K562 (cell line): ENCODE data around the gene C2CD2L. TPM values are rescaled to one million over a fixed set of nuclear protein-coding genes. Genes with fewer than 3 reads are reported as not detected.
A peak's percentile ranks its signal among the peaks of the same experiment; 100 is the strongest.

ENCODE experiments used
- ATAC-seq: fragments of 200-7000 bp; cut with Tn5 transposase; 3 replicates; pipeline ENCODE4 v1.9.1; 2020; ENCODE audit warnings: moderate library complexity
- BruUV-seq: library from RNA; stranded (reverse); fragments of 400-500 nt; replicated peaks from 2 replicates; lab custom pipeline; 2021; lab: Mats Ljungman, UMichigan
- CTCF ChIA-PET: fragments of 300-600 bp; formaldehyde crosslinking; extraction: SDS; loops from one replicate; lab custom pipeline; 2021; ENCODE audit warnings: low intra/inter-chr PET ratio; lab: Yijun Ruan, JAX
- POLR2A ChIA-PET: fragments of 300-600, 350-650 bp; sonication (Branson Sonifier 250); formaldehyde crosslinking; extraction: SDS; loops from one replicate; lab custom pipeline; 2021; ENCODE audit warnings: antibody characterized with exemption, inconsistent platforms; lab: Yijun Ruan, JAX
- DNase-seq, 4 experiments: peaks; one replicate each; pipeline versions ENCODE4 v3.0.0 to v3.0.0-alpha.2; 2011 to 2018; ENCODE audit warnings: low spot score in 3 of 4, mixed read lengths in 3 of 4; ENCODE audit errors: extremely low read depth in 1 of 4
- FAIRE-seq: peaks from 2 replicates; lab custom pipeline; 2011; peaks lifted over from hg19 to GRCh38; lab: Jason Lieb, UNC
- H2AFZ ChIP-seq: 2 replicates; pipeline ENCODE4 v1.6.0; 2011; ENCODE audit warnings: low read depth, low read length, control low read depth, inconsistent platforms
- H3K27ac ChIP-seq: fragments of 200-600 bp; 3 replicates; pipeline ENCODE4 v1.8.0; 2011; ENCODE audit warnings: low read depth, mild to moderate bottlenecking, control low read depth, inconsistent platforms, low read length, moderate library complexity, mixed read lengths; ENCODE audit errors: extremely low read depth
- H3K27me3 ChIP-seq, 2 experiments: fragments of 300-600 bp in 1 of 2; 2 replicates in 1 of 2; 3 replicates in 1 of 2; pipeline versions ENCODE4 v1.6.0 to v1.8.0; 2011; ENCODE audit warnings: inconsistent platforms in 2 of 2, low read length in 2 of 2, mild to moderate bottlenecking in 1 of 2, mixed read lengths in 1 of 2, moderate library complexity in 1 of 2; ENCODE audit not compliant: control insufficient read depth in 2 of 2, insufficient read depth in 2 of 2
- H3K36me3 ChIP-seq: fragments of 300-600 bp; 3 replicates; pipeline ENCODE4 v1.8.0; 2011; ENCODE audit warnings: mild to moderate bottlenecking, low read length, inconsistent platforms; ENCODE audit not compliant: control insufficient read depth, insufficient read depth
- H3K4me1 ChIP-seq, 2 experiments: fragments of 200-600 bp in 1 of 2; replicated peaks in 1 of 2; 2 replicates in 1 of 2; 3 replicates in 1 of 2; pipeline versions ENCODE4 v1.5.1 to v1.8.0; 2011; ENCODE audit warnings: inconsistent platforms in 2 of 2, low read length in 2 of 2, mild to moderate bottlenecking in 1 of 2, mixed read lengths in 1 of 2, moderate library complexity in 1 of 2; ENCODE audit not compliant: control insufficient read depth in 2 of 2, insufficient read depth in 2 of 2
- H3K4me2 ChIP-seq: 2 replicates; pipeline ENCODE4 v1.6.1; 2011; ENCODE audit warnings: low read length, control low read depth, inconsistent platforms, mixed read lengths; ENCODE audit not compliant: insufficient read depth
- H3K4me3 ChIP-seq: fragments of 200-600 bp; sonication (generic), shearing (Covaris generic); 2 replicates; pipeline ENCODE4 v1.5.1; 2016; ENCODE audit warnings: control low read depth, inconsistent platforms
- H3K79me2 ChIP-seq: fragments of 200-600 bp; 3 replicates; pipeline ENCODE4 v1.8.0; 2011; ENCODE audit warnings: low read length, inconsistent platforms; ENCODE audit not compliant: control insufficient read depth, insufficient read depth
- H3K9ac ChIP-seq, 2 experiments: 2 replicates each; pipeline versions ENCODE4 v1.6.0 to v1.6.1; 2011; ENCODE audit warnings: low read depth in 2 of 2, low read length in 2 of 2, control low read depth in 1 of 2, inconsistent platforms in 1 of 2, mild to moderate bottlenecking in 1 of 2, mixed read lengths in 1 of 2; ENCODE audit not compliant: insufficient read depth in 1 of 2
- H3K9me1 ChIP-seq: one replicate; pipeline ENCODE4 v1.6.0; 2011; ENCODE audit warnings: inconsistent platforms, mild to moderate bottlenecking, low read length, moderate library complexity; ENCODE audit not compliant: control insufficient read depth, insufficient read depth
- H3K9me3 ChIP-seq: replicated peaks from 2 replicates; pipeline ENCODE4 v1.5.1; 2011; ENCODE audit warnings: low read depth, low read length, inconsistent platforms; ENCODE audit not compliant: control insufficient read depth, insufficient read depth
- H4K20me1 ChIP-seq: replicated peaks from 2 replicates; pipeline ENCODE4 v1.6.1; 2011; ENCODE audit warnings: low read length, inconsistent platforms, mixed read lengths; ENCODE audit not compliant: control insufficient read depth, insufficient read depth
- CTCFL ChIP-seq: IDR thresholded peaks from 2 replicates; pipeline ENCODE4 v1.6.1; 2011; ENCODE audit warnings: borderline replicate concordance, low read depth, mild to moderate bottlenecking, moderate library complexity, low read length; ENCODE audit not compliant: insufficient read depth, poor library complexity, severe bottlenecking
- FOXP4 ChIP-seq: sonication (generic); formaldehyde crosslinking; IDR thresholded peaks from 2 replicates; pipeline ENCODE4 v1.8.0; 2022; ENCODE audit warnings: mild to moderate bottlenecking, missing genetic modification reagents, borderline replicate concordance
- NR2C1 ChIP-seq, 2 experiments: fragments of 450-650 bp; IDR thresholded peaks; 2 replicates each; pipeline ENCODE4 v1.6.1; 2017; ENCODE audit warnings: mild to moderate bottlenecking in 2 of 2, antibody characterized with exemption in 1 of 2, inconsistent platforms in 1 of 2, missing compliant biosample characterization in 1 of 2, missing genetic modification characterization in 1 of 2
- YY1 ChIP-seq, 3 experiments: IDR thresholded peaks; 2 replicates each; pipeline ENCODE4 v1.6.1; 2011; ENCODE audit warnings: low read length in 2 of 3, mild to moderate bottlenecking in 2 of 3, moderate library complexity in 2 of 3, borderline replicate concordance in 1 of 3, control low read depth in 1 of 3, low read depth in 1 of 3; ENCODE audit not compliant: insufficient read depth in 3 of 3, insufficient replicate concordance in 2 of 3, control insufficient read depth in 1 of 3, insufficient read length in 1 of 3; ENCODE audit errors: extremely low read depth in 1 of 3
- WGBS: fragments of 100-300 bp; shearing (Covaris generic); methylation state at CpG from one replicate; pipeline ENCODE4 v1.1.6; 2016; ENCODE audit warnings: low coverage, mixed read lengths; ENCODE audit not compliant: insufficient coverage; ENCODE audit errors: missing lambda C conversion rate; 5-methylcytosine and 5-hydroxymethylcytosine counted together
- in situ Hi-C: fragments of 300-500 bp; cut with MboI; formaldehyde crosslinking; loops from 4 replicates; pipeline ENCODE4 v1.15.0; 2018; ENCODE audit warnings: inconsistent platforms, mixed read lengths
- intact Hi-C: fragments of 100-400 bp; cut with micrococcal nuclease; formaldehyde crosslinking; loops from 2 replicates; pipeline ENCODE4 v1.14.2; 2022
- polyA plus RNA-seq, 8 experiments: library from polyadenylated mRNA; depleted of rRNA in 4 of 8; stranded (reverse) in 5 of 8; unstranded in 3 of 8; fragments of >200 nt; fragmentation: Nextera tagmentation in 2 of 8; fragmentation: Illumina TruSeq in 1 of 8; extraction: Ambion mirVana in 2 of 8; extraction: Trizol in 1 of 8; gene quantifications; 2 replicates each; pipeline versions ENCODE4 v1.2.1 to v1.2.3, GENCODE V29; 2011 to 2014; ENCODE audit warnings: inconsistent platforms in 1 of 8, missing spikeins in 1 of 8
- total RNA-seq, 7 experiments: library from RNA; depleted of rRNA in 6 of 7; stranded (reverse); fragments of >200 nt in 6 of 7; fragmentation: Illumina TruSeq in 2 of 7; extraction: Trizol in 2 of 7; gene quantifications; 2 replicates each; pipeline versions ENCODE4 v1.2.1 to v1.2.3, GENCODE V29; 2011 to 2021; ENCODE audit warnings: low replicate concordance in 1 of 7

The C2CD2L gene
- total and polyA plus RNA-seq, 9 of the 15 experiments (the other 6 are each of a cell fraction or from before 2014, with no cell fraction given) = 0.66 to 41.2 (median 14.8) TPM

GRCh38 chr11:119099711-119100110, 7.4 kb upstream of the C2CD2L start:
- H3K4me2 ChIP-seq = peak overlapping the region; percentile 96; the same call in 1 of the 2 replicates
- no TSS peak for BruUV-seq
- ChIA-PET CTCF (interaction anchor here (0.9 kb wide), 1 partner anchor 224 kb away, joined by 3 read pairs; no protein-coding TSS in a partner anchor), POLR2A (interaction anchor here (0.6 to 0.9 kb wide), 2 partner anchors 52 to 102 kb away, joined by 3 read pairs; no protein-coding TSS in a partner anchor)
- H3K79me2 ChIP-seq = peaks cover 37% of the 10 kb centered on the region
- no peak overlapping the region for H2AFZ ChIP-seq
- no peaks in the 10 kb centered on the region for H3K27me3 ChIP-seq
- 27% methylated on average over 4 of the region's 6 CpGs for WGBS
- intact Hi-C loops (loop anchor here (2.0 to 5.0 kb wide), 4 partner anchors 58 to 187 kb away; partner anchors contain the start of genes RPS25, SLC37A4 and TRAPPC4), in situ Hi-C loops (loop anchor here (5.0 kb wide), 1 partner anchor 98 kb away; no protein-coding TSS in a partner anchor)
- H3K9me3 ChIP-seq = no peaks in the 10 kb centered on the region
- peak overlapping the region in 1 of 2 experiments; percentile 94; a peak in 2 of 4 replicates for H3K9ac ChIP-seq
- no peaks in the 10 kb centered on the region; the same call in 1 of the 2 replicates for H4K20me1 ChIP-seq
- TF ChIP-seq YY1 (IDR thresholded peaks at IDR 0.05; ENCODE audit: borderline replicate concordance in 1 of 3, control insufficient read depth in 1 of 3, extremely low read depth in 1 of 3, insufficient read depth in 3 of 3, insufficient read length in 1 of 3, insufficient replicate concordance in 2 of 3, low read depth in 1 of 3, low read length in 2 of 3) = peak in 1 of 3 experiments; percentile 21
- no peak for TF ChIP-seq CTCFL
- no peak for TF ChIP-seq FOXP4 (CRISPR knock-in tag)
- TF ChIP-seq NR2C1 (IDR thresholded peaks at IDR 0.05) = no peak
- TF ChIP-seq NR2C1 (tag; IDR thresholded peaks at IDR 0.05) = no peak
- H3K4me1 ChIP-seq = peaks cover 23 to 30% of the 10 kb centered on the region in 2 experiments; a peak in 4 of 5 replicates
- H3K36me3 ChIP-seq = peaks cover 37% of the 10 kb centered on the region
- FAIRE-seq (no peak), DNase-seq (no peak), ATAC-seq (no peak)
- no peak overlapping the region; the same call in 1 of the 2 replicates for H3K4me3 ChIP-seq
- no peaks in the 10 kb centered on the region for H3K9me1 ChIP-seq
- H3K27ac ChIP-seq = no peak overlapping the region; the same call in 2 of the 3 replicates
